Activated gamma-delta T cell treated with Interleukin-2 at 50 U/mL for 16 hours (primary cell): ENCODE data around the gene UBA1.

Experiments
- DNase-seq: peaks from one replicate; pipeline ENCODE4 v3.0.0-alpha.2; 2020

Gene UBA1

GRCh38 chrX:47214435-47215077 is 20.9 kb downstream of the UBA1 start:
- DNase-seq, result no peak

GRCh38 chrX:47215291-47215900 is 21.8 kb downstream of the UBA1 start:
- DNase-seq, result no peak

GRCh38 chrX:47216393-47216925 is 22.8 kb downstream of the UBA1 start:
- no peak for DNase-seq

- DNase-seq, result no peak
Measured at GRCh38 chrX:47217121-47217851, 23.7 kb downstream of the UBA1 start.

GRCh38 chrX:47217852-47218279 is 24.2 kb downstream of the UBA1 start:
- peak; percentile 98 for DNase-seq

- peak; percentile 75 for DNase-seq
Measured at GRCh38 chrX:47218280-47218919, 24.8 kb downstream of the UBA1 start, which contains the start of gene CDK16. Gene CDK16 (plus strand): TSS chrX:47218681. CDS start chrX:47223558, 4,877 bp downstream.

- DNase-seq, result peak; percentile 42
Measured at GRCh38 chrX:47218920-47219815, 25.5 kb downstream of the UBA1 start.

- no peak for DNase-seq
Measured at GRCh38 chrX:47221756-47222155, 28.1 kb downstream of the UBA1 start.

GRCh38 chrX:47222751-47223350 is 29.2 kb downstream of the UBA1 start:
- DNase-seq, result no peak

- DNase-seq, result no peak
Measured at GRCh38 chrX:47223476-47224250, 30.0 kb downstream of the UBA1 start.

GRCh38 chrX:47224266-47224895 is 30.8 kb downstream of the UBA1 start:
- DNase-seq, result no peak

GRCh38 chrX:47224896-47225290 is 31.3 kb downstream of the UBA1 start:
- no peak for DNase-seq

- DNase-seq, result no peak
Measured at GRCh38 chrX:47226071-47226470, 32.4 kb downstream of the UBA1 start.

- no peak for DNase-seq
Measured at GRCh38 chrX:47226531-47227333, 33.1 kb downstream of the UBA1 start.

- no peak for DNase-seq
Measured at GRCh38 chrX:47227334-47227583, 33.6 kb downstream of the UBA1 start.

GRCh38 chrX:47228550-47229270 is 35.1 kb downstream of the UBA1 start:
- no peak for DNase-seq

- DNase-seq, result no peak
Measured at GRCh38 chrX:47229427-47229826, 35.8 kb downstream of the UBA1 start.

GRCh38 chrX:47230136-47230868 is 36.7 kb downstream of the UBA1 start:
- DNase-seq, result no peak
